Globus pallidus (tissue), 1 donor: ENCODE results near the gene MRGPRF.
"Not testable (repeated sequence)": the region's sequence is repeated elsewhere in the genome, so short reads cannot be mapped to it uniquely, and the experiment has no call there.

ENCODE experiments used
- DNase-seq: peaks from one replicate; pipeline ENCODE4 v3.0.0-alpha.2; 2015; ENCODE audit warnings: low spot score

The MRGPRF gene

GRCh38 chr11:69002570-69003231 is 10.3 kb downstream of the MRGPRF start:
- no peak for DNase-seq

- DNase-seq = no peak
Measured at GRCh38 chr11:69002110-69002569, 10.9 kb downstream of the MRGPRF start.

GRCh38 chr11:69001243-69002081 is 11.6 kb downstream of the MRGPRF start:
- no peak for DNase-seq

GRCh38 chr11:69000831-69001242 is 12.2 kb downstream of the MRGPRF start:
- peak; percentile 11 for DNase-seq

- DNase-seq = no peak
Measured at GRCh38 chr11:69000391-69000790, 12.7 kb downstream of the MRGPRF start.

GRCh38 chr11:68999748-69000355 is 13.2 kb downstream of the MRGPRF start:
- not testable (repeated sequence) for DNase-seq

GRCh38 chr11:68999093-68999747 is 13.8 kb downstream of the MRGPRF start:
- DNase-seq = no peak

GRCh38 chr11:68998390-68998911 is 14.6 kb downstream of the MRGPRF start:
- DNase-seq = peak; percentile 20

GRCh38 chr11:68997995-68998348 is 15.1 kb downstream of the MRGPRF start:
- DNase-seq = no peak

GRCh38 chr11:68997124-68997994 is 15.7 kb downstream of the MRGPRF start:
- DNase-seq = no peak

- DNase-seq = no peak
Measured at GRCh38 chr11:68996376-68997123, 16.5 kb downstream of the MRGPRF start.

- no peak for DNase-seq
Measured at GRCh38 chr11:68994894-68995285, 18.2 kb downstream of the MRGPRF start.

- DNase-seq = no peak
Measured at GRCh38 chr11:68994161-68994893, 18.7 kb downstream of the MRGPRF start.

GRCh38 chr11:68993546-68993945 is 19.5 kb downstream of the MRGPRF start:
- no peak for DNase-seq

GRCh38 chr11:68992743-68993255 is 20.2 kb downstream of the MRGPRF start:
- DNase-seq = no peak

- DNase-seq = no peak
Measured at GRCh38 chr11:68990995-68991780, 21.9 kb downstream of the MRGPRF start.

GRCh38 chr11:68989936-68990606 is 23.0 kb downstream of the MRGPRF start:
- DNase-seq = no peak

GRCh38 chr11:68988491-68988890 is 24.6 kb downstream of the MRGPRF start:
- no peak for DNase-seq
